ENCODE data around the gene CES2. TPM values are rescaled to one million over a fixed set of nuclear protein-coding genes. Genes with fewer than 3 reads are reported as not detected.
"Not testable (repeated sequence)": the region's sequence is repeated elsewhere in the genome, so short reads cannot be mapped to it uniquely, and the experiment has no call there.

CES2 gene
- total RNA-seq, 5 donors from 2014 or later (not counting 1 experiment from before 2014, with no cell fraction given), result 35.3 to 56.5 (median 50.2) TPM

DNA sequence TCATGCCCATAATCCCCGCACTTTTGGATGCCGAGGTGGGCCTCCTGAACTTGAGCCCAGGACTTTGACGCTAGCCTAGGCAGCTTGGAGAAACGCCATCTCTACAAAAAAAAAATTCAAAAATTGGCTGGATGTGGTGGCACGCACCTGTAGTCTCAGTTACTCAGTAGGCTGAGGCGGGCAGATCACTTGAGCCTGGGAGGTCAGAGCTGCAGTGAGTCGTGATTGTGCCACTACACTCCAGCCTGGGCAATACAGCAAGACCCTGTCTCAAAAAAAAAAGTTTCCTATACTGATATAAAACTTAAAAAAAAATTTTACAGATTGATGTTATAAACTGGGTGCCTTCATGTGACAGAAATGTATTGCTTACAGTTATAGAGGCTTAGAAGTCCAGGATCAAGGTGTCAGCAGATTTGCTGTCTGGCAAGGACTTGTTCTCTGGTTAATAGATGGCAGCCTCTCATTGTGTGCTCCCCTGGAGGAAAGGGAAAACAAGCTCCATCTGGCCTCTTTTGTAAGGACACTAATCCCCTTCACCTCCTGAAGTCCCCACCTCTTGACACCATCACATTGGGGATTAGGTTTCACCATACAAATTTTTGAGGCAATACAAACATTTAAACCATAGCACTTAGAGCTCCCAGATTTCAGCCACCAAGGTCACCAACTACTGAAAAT, 17.3 kb downstream of the CES2 start:
- peaks cover 13 to 21% (median 13%) of the 10 kb centered on the region in 3 donors for H3K4me1 Mint-ChIP-seq
- peaks cover 6% of the 10 kb centered on the region for H3K36me3 Mint-ChIP-seq
- Histone ChIP-seq H3K27ac (ENCODE audit: low read length) (no peak overlapping the region), H3K27me3 (replicated peaks in 1 of 2; ENCODE audit: control insufficient read depth in 2 of 2, extremely low read depth in 1 of 2, insufficient read depth in 2 of 2, low read length in 1 of 2) (peaks cover 7 to 47% of the 10 kb centered on the region in 2 experiments), H3K9me3 (no peaks in the 10 kb centered on the region), H3K4me3 (ENCODE audit: control insufficient read depth in 1 of 2, extremely low read depth in 1 of 2, low read length in 1 of 2) (no peak overlapping the region), H3K4me1 (ENCODE audit: control insufficient read depth in 1 of 2, extremely low read depth in 1 of 2, insufficient read depth in 2 of 2, low read length in 2 of 2) (peaks cover 2 to 19% of the 10 kb centered on the region in 2 experiments), H3K36me3 (ENCODE audit: control insufficient read depth in 2 of 2, extremely low read depth in 1 of 2, insufficient read depth in 1 of 2, low read length in 1 of 2) (no peaks in the 10 kb centered on the region)
- ChIA-PET CTCF (interaction anchor here (0.6 to 1.5 kb wide), 5 partner anchors 88 to 1191 kb away, joined by 3 to 13 read pairs (median 3); no protein-coding TSS in a partner anchor), POLR2A (interaction anchor here in 1 of 2 donors (1.1 kb wide), 1 partner anchor 229 kb away, joined by 10 read pairs; no protein-coding TSS in a partner anchor)
- 90% methylated on average over 6 of the region's 7 CpGs for WGBS (ENCODE audit: insufficient coverage)
- ATAC-seq (replicated peaks in 1 of 4), result no peak
- no peak overlapping the region for H3K4me3 Mint-ChIP-seq
- H3K9me3 Mint-ChIP-seq, result peaks cover 0 to 4% (median 0%) of the 10 kb centered on the region in 3 donors
- H3K27me3 Mint-ChIP-seq, result peaks cover 36 to 48% of the 10 kb centered on the region in 2 donors
- DNase-seq, result no peak
- no peak overlapping the region for H3K27ac Mint-ChIP-seq

DNA sequence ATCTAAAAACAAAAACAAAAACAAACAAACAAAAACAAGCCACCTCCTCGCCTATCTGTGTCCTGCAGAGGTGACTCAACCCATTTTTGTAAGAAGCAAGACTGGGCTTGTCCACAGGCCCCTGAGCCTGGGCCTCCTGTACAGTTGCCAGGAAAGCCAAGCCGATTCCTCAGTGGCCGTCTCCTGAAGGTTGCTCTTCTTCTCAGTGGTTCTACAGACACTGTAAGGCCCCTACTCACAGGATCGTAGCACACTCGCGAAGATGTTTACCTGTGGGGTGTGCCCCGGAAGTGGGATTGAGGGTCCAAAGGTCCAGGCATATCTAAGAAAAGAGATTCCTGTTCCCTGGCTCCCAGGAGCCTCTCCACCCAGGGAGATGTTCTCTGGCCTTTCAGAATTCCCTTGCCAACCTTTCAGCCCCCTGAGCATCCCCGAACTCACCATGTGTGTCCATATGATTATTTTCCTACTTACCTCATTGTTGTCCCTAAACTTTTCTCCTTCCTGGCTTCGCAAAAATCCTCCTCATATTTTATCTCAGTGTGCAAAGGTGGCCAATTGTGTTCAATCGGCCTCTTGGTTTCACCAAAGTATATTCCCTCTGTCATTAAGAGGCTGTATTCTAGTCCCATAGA, 18.3 kb downstream of the CES2 start:
- Histone ChIP-seq H3K27me3 (replicated peaks in 1 of 2; ENCODE audit: control insufficient read depth in 2 of 2, extremely low read depth in 1 of 2, insufficient read depth in 2 of 2, low read length in 1 of 2) (peaks cover 7 to 41% of the 10 kb centered on the region in 2 experiments), H3K9me3 (no peaks in the 10 kb centered on the region), H3K36me3 (ENCODE audit: control insufficient read depth in 2 of 2, extremely low read depth in 1 of 2, insufficient read depth in 1 of 2, low read length in 1 of 2) (no peaks in the 10 kb centered on the region), H3K4me1 (ENCODE audit: control insufficient read depth in 1 of 2, extremely low read depth in 1 of 2, insufficient read depth in 2 of 2, low read length in 2 of 2) (peaks cover 0 to 9% of the 10 kb centered on the region in 2 experiments), H3K27ac (ENCODE audit: low read length) (no peak overlapping the region), H3K4me3 (ENCODE audit: control insufficient read depth in 1 of 2, extremely low read depth in 1 of 2, low read length in 1 of 2) (no peak overlapping the region)
- DNase-seq (no peak), ATAC-seq (replicated peaks in 1 of 4) (no peak)
- peak overlapping the region in 1 of 2 donors; percentile 77 for H3K27ac Mint-ChIP-seq
- H3K36me3 Mint-ChIP-seq, result peaks cover 6% of the 10 kb centered on the region
- ChIA-PET CTCF (interaction anchor here in 1 of 2 donors (0.6 to 1.5 kb wide), 10 partner anchors 78 to 1190 kb away, joined by 3 to 4 read pairs (median 3); partner anchors contain the start of gene TRADD), POLR2A (interaction anchor here in 1 of 2 donors (0.7 kb wide), 1 partner anchor 186 kb away, joined by 10 read pairs; no protein-coding TSS in a partner anchor)
- peaks cover 0 to 4% (median 0%) of the 10 kb centered on the region in 3 donors for H3K9me3 Mint-ChIP-seq
- no peak overlapping the region for H3K4me3 Mint-ChIP-seq
- H3K4me1 Mint-ChIP-seq, result peaks cover 7 to 11% (median 11%) of the 10 kb centered on the region in 3 donors
- 77% methylated on average over 6 of the region's 10 CpGs for WGBS (ENCODE audit: insufficient coverage)
- peaks cover 31 to 42% of the 10 kb centered on the region in 2 donors for H3K27me3 Mint-ChIP-seq

DNA sequence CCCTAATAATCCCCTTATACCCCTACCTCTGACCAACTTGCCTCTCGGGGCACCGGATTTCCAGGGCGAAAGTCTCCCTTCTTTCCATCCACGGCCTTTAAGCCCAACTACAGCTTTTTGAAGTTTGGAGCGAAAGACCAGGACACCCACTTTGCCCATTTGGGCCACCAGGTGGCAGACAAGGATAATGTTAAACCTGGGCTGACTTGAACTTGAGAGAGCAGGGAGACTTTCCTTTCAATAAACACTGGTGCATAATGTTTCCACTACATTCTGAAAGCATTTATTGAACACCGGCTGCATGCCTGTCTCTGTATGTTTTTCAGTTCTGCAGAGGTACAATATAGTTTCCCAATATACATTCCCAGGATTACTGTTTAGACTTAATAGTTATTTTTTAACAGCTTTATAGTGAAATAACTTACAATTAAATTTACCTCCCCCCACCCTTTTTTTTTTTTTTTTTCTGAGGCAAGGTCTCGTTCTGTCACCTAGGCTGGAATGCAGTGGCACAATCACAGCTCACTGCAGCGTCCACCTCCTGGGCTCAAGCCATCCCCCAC, 18.9 kb downstream of the CES2 start:
- ChIA-PET CTCF (interaction anchor here in 1 of 2 donors (0.7 to 1.5 kb wide), 7 partner anchors 79 to 233 kb away, joined by 3 to 4 read pairs (median 3); partner anchors contain the start of gene TRADD), POLR2A (interaction anchor here in 1 of 2 donors (0.7 kb wide), 1 partner anchor 185 kb away, joined by 10 read pairs; no protein-coding TSS in a partner anchor)
- ATAC-seq (replicated peaks in 1 of 4) (peak; percentile 81 to 95 (median 86)), DNase-seq (peak; percentile 24 to 82 (median 66))
- Histone ChIP-seq H3K4me3 (ENCODE audit: control insufficient read depth in 1 of 2, extremely low read depth in 1 of 2, low read length in 1 of 2) (no peak overlapping the region), H3K27me3 (replicated peaks in 1 of 2; ENCODE audit: control insufficient read depth in 2 of 2, extremely low read depth in 1 of 2, insufficient read depth in 2 of 2, low read length in 1 of 2) (peaks cover 7 to 37% of the 10 kb centered on the region in 2 experiments), H3K4me1 (ENCODE audit: control insufficient read depth in 1 of 2, extremely low read depth in 1 of 2, insufficient read depth in 2 of 2, low read length in 2 of 2) (peaks cover 0 to 3% of the 10 kb centered on the region in 2 experiments), H3K9me3 (no peaks in the 10 kb centered on the region), H3K27ac (ENCODE audit: low read length) (no peak overlapping the region), H3K36me3 (ENCODE audit: control insufficient read depth in 2 of 2, extremely low read depth in 1 of 2, insufficient read depth in 1 of 2, low read length in 1 of 2) (no peaks in the 10 kb centered on the region)
- WGBS (ENCODE audit: insufficient coverage), result 0% methylated on average over 4 of the region's 8 CpGs
- no peak overlapping the region for H3K4me3 Mint-ChIP-seq
- H3K4me1 Mint-ChIP-seq, result peaks cover 7 to 11% (median 11%) of the 10 kb centered on the region in 3 donors
- peaks cover 30 to 36% of the 10 kb centered on the region in 2 donors for H3K27me3 Mint-ChIP-seq
- peaks cover 0 to 4% (median 0%) of the 10 kb centered on the region in 3 donors for H3K9me3 Mint-ChIP-seq
- H3K27ac Mint-ChIP-seq, result peak overlapping the region in 1 of 2 donors; percentile 77
- H3K36me3 Mint-ChIP-seq, result peaks cover 6% of the 10 kb centered on the region

DNA sequence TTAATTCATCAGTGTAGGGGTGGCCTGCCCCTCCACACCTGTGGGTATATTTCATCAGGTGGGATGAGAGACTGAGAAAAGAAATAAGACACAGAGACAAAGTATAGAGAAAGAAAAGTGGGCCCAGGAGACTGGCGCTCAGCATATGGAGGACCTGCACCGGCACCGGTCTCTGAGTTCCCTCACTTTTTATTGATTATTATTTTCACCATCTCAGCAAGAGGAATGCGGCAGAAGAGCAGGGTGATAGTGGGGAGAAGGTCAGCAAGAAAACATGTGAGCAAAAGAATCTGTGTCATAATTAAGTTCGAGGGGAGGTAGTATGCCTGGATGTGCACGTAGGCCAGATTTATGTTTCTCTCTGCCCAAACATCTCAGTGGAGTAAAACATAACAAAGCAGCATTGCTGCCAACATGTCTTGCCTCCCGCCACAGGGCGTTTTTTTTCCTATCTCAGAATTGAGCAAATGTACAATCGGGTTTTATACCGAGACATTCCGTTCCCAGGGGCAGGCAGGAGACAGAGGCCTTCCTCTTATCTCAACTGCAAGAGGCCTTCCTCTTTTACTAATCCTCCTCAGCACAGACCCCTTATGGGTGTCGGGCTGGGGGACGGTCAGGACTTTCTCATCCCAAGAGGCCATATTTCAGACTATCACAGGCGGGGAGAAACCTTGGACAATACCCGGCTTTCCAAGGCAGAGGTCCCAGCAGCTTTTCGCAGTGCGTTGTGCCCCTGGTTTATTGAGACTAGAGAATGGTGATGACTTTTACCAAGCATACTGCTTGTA, 20.2 kb downstream of the CES2 start:
- DNase-seq, result not testable (repeated sequence)
- 100% methylated on average over 1 of the region's 17 CpGs for WGBS (ENCODE audit: insufficient coverage)

DNA sequence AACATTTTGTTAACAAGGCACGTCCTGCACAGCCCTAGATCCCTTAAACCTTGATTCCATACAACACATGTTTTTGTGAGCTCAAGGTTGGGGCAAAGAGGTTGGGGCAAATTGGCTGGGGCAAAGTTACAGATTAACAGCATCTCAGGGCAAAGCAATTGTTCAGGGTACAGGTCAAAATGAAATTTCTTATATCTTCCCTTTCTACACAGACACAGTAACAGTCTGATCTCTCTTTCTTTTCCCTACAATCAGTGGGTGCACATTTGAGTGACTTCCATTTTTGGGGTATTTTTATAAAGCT, 20.8 kb downstream of the CES2 start:
- H3K36me3 ChIP-seq (ENCODE audit: control insufficient read depth in 2 of 2, extremely low read depth in 1 of 2, insufficient read depth in 1 of 2, low read length in 1 of 2); H3K4me3 ChIP-seq (ENCODE audit: control insufficient read depth in 1 of 2, extremely low read depth in 1 of 2, low read length in 1 of 2); ATAC-seq (replicated peaks in 1 of 4); H3K4me3 Mint-ChIP-seq; CTCF ChIA-PET; H3K27ac Mint-ChIP-seq; H3K9me3 ChIP-seq; H3K36me3 Mint-ChIP-seq; DNase-seq; H3K27ac ChIP-seq (ENCODE audit: low read length); H3K9me3 Mint-ChIP-seq; H3K4me1 ChIP-seq (ENCODE audit: control insufficient read depth in 1 of 2, extremely low read depth in 1 of 2, insufficient read depth in 2 of 2, low read length in 2 of 2): not testable (repeated sequence)
- WGBS (ENCODE audit: insufficient coverage), result no CpG with 5 or more reads among the region's 1 CpG
- H3K27me3 Mint-ChIP-seq, result peaks cover 20 to 23% of the 10 kb centered on the region in 2 donors
- peaks cover 8 to 22% (median 16%) of the 10 kb centered on the region in 3 donors for H3K4me1 Mint-ChIP-seq
- peaks cover 5 to 29% of the 10 kb centered on the region in 2 experiments for H3K27me3 ChIP-seq (replicated peaks in 1 of 2; ENCODE audit: control insufficient read depth in 2 of 2, extremely low read depth in 1 of 2, insufficient read depth in 2 of 2, low read length in 1 of 2)
- POLR2A ChIA-PET, result interaction anchor here (0.5 to 0.7 kb wide), 2 partner anchors 156 to 628 kb away, joined by 3 to 9 read pairs; no protein-coding TSS in a partner anchor

More for the DNA sequence above, 20.2 kb downstream of the CES2 start:
- H3K4me1 Mint-ChIP-seq, result peaks cover 7 to 17% (median 11%) of the 10 kb centered on the region in 3 donors
- H3K9me3 Mint-ChIP-seq; H3K4me3 ChIP-seq (ENCODE audit: control insufficient read depth in 1 of 2, extremely low read depth in 1 of 2, low read length in 1 of 2); CTCF ChIA-PET; H3K4me1 ChIP-seq (ENCODE audit: control insufficient read depth in 1 of 2, extremely low read depth in 1 of 2, insufficient read depth in 2 of 2, low read length in 2 of 2); H3K36me3 Mint-ChIP-seq; H3K4me3 Mint-ChIP-seq; H3K9me3 ChIP-seq; ATAC-seq (replicated peaks in 1 of 4); H3K27ac Mint-ChIP-seq; H3K27ac ChIP-seq (ENCODE audit: low read length); H3K36me3 ChIP-seq (ENCODE audit: control insufficient read depth in 2 of 2, extremely low read depth in 1 of 2, insufficient read depth in 1 of 2, low read length in 1 of 2): not testable (repeated sequence)
- POLR2A ChIA-PET, result interaction anchor here in 1 of 2 donors (0.7 kb wide), 1 partner anchor 155 kb away, joined by 3 read pairs; no protein-coding TSS in a partner anchor
- peaks cover 7 to 32% of the 10 kb centered on the region in 2 experiments for H3K27me3 ChIP-seq (replicated peaks in 1 of 2; ENCODE audit: control insufficient read depth in 2 of 2, extremely low read depth in 1 of 2, insufficient read depth in 2 of 2, low read length in 1 of 2)
- H3K27me3 Mint-ChIP-seq, result peaks cover 23 to 24% of the 10 kb centered on the region in 2 donors

Measured in T-cell (primary cell).